GM21786 (cell line): ENCODE data around the gene LIPC.

Source experiments
- ATAC-seq: cut with Tn5 transposase; IDR thresholded peaks from one replicate; pipeline ENCODE4 v1.9.1; 2021; ENCODE audit not compliant: unreplicated experiment

LIPC gene

GRCh38 chr15:58453931-58454793 lies 22.4 kb downstream of the LIPC start:
- ATAC-seq: no peak

- ATAC-seq: no peak
These were observed 23.2 kb downstream of the LIPC start for GRCh38 chr15:58454950-58455401.

- peak; percentile 59 for ATAC-seq
These were observed 25.7 kb downstream of the LIPC start for GRCh38 chr15:58457466-58457965.

DNA sequence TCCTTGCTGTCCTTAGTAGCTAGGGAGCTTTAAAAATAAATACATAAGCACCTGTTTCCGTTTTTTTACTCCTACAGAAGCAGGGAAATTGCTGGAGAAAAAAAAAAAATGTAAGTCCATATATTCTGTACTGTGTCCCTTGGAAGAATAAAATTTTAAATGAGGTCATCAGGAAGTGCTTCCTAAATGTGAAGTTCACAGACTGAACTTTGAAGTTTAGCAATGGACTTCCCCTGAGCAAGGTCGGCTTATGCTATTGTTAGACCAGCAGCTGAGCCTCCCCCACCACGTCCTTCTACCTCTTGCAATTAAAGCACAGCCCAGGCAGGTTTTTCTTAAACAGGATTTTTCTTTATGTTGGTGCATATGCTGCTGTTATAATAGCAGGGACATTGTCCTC lies 26.3 kb downstream of the LIPC start:
- ATAC-seq: no peak

- ATAC-seq: no peak
These were observed 27.3 kb downstream of the LIPC start for GRCh38 chr15:58459045-58459444.

GRCh38 chr15:58459560-58459959 lies 27.8 kb downstream of the LIPC start:
- ATAC-seq: no peak

DNA sequence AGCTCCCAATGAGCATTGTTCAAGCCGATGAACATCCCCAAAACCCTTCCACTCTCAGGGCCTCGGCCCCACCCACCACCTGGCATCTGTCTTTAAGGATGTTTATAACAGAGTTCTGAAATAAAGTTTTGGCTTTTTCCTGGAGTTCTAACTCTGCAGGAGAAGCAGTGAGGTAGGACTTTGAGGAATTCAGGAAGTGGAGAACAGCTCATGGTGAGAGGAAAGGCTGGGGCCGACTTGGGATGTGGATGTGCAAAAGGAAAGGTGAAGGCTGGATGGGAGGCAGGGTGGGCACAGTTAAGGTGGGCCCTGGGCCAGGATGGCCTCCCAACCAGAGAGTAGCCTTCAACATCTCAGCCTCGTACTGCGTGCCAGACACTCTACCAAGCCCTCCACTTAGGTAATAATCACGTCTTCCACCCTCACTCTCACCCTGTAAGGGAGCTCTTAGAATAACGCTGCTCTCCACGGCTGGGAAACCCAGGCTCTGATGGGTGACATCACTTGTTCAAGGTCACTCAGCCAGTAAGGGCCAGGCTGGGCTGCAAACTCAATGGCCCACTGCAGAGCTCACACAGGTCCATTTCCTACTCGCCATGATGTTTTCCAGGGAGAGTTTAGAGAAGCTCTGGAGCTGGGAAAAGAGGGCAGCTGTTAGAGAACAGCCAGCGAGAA lies 28.5 kb downstream of the LIPC start:
- no peak for ATAC-seq

DNA sequence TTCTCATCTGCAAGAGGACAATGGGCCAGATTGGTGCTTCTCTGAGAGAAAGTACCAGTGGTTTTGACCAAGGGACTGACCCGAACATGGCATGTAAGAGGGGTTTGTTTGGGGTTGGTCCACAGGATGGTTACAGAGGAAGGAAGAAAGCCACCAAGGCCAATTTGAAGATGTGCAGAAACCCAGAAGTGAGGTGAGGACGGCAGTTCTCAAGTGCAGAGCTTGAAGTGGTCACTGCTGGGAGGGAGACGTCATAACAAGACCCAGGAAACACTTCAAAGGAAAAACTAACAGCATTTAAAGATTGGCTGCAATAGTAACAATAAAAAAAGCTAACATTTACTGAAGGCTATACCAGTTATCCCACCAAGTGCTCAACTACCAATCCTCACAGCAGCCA lies 29.1 kb downstream of the LIPC start:
- no peak for ATAC-seq

DNA sequence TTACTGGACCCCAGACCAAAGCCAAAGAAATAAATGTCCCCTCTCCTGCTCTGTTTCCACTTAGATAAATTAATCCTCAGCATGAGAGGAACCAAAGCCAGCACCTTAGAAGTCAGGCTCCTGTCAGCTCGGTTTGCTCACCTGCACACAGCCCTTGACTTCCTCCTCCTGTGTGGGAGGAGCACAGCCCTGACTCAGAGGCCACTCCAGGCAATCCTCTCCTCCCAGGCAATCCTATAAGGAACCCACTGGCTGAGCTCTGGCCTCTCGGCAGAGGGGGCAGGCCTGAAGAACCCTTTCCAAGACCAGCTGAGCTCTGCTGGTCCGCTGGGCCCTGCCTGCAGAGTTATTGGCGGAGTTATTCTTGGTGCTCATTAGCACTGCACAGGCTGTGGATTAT lies 30.8 kb downstream of the LIPC start:
- no peak for ATAC-seq

DNA sequence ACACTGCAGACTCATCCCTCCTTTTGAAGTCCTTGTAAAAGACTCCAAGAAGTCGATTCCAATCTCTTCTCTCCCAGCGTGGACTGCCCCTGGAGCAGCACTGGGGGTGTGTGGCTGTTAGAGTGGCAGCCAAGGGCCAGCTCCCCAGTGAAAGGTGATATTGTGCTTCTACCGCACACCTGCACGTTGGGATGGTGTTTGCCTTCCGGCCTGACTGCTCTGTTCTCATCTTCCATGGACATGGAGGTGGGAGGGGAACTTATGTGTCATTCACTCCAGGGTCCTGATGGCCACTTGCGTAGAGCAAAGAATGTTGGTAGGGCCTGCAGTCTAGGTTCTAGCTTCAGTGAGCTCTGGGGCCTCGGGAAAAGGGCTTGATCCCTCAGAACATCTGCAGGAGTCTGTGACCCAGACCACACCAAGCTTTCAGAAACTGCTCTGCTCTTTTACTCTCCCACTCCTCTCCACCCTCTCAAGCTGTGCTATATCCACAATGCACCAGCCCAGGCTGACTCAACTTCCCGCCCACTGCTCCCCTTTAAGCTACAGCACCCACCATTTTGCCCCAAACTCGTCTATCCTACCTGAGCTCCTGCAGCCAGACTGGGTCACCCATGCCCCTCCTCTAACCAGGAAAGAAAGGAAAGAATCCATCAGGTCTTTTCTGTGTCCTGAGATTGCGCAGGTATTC lies 31.3 kb downstream of the LIPC start:
- no peak for ATAC-seq

- ATAC-seq: no peak
These were observed 32.2 kb downstream of the LIPC start for GRCh38 chr15:58463815-58464650.

DNA sequence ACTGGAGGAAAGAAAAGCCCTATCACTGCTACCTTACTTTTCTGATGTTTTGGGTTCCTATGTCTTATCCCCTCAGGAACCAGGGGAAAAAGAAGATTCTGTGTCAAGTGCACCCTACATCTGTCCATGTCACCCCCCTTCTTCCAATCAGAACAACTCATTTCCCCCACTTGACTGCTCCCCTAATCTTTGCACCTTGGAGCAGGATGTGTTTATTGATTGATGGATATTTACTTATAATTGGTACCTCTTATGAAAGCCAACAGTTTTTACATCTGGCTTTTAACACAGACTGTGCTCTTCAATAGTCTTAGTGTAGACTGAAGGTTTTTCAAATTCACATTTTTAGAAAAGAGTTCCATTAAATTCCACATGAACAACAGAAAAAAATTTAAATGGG lies 33.3 kb downstream of the LIPC start:
- ATAC-seq: no peak

- ATAC-seq: no peak
These were observed 34.2 kb downstream of the LIPC start for GRCh38 chr15:58465866-58466517.

DNA sequence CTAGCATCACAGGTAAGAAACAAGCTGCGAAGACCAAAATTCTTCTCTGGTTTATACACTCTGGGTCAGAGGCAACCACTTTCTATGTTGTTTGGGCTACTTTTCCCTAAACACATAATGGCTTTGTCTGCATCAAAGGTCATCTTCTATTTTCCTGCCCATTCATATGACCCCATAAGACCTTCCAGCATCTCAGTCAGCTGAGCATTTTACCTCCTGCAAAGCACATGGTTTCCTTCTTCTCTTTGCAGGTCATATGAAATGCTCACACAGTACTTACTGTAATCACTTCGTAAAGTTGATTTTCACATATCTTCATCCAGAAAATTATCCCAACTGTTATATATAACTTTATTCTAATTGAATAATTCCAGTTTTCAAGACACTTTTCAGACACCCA lies 34.8 kb downstream of the LIPC start:
- no peak for ATAC-seq

DNA sequence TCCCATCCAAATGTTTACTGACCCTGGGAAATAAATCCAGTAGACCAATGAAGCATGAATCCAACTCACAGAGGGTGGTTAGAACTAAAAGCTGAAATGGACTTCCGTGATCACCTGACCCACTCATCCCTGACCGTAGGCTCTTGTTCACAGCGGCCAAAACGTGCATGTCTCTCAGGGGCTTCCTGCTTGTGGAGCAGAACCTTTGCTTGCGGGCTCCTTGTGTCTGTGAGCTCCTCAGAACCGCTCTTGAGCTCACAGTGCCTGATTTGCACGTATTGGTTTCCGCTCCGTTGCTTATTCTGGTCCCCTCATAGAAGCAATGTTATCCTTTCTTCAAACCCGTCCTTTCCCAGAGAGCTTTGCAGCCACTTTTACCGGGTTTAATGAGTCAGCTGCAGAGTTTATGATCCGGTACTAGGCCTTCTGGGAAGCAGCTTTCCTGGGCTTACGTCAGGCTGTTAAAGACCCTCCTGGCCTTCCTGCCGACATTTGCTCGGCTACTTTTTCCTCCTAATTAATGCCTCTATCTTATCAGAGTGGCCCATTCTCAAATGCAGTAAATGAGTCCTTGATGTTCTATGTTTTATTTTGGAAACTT lies 35.4 kb downstream of the LIPC start:
- no peak for ATAC-seq

GRCh38 chr15:58467722-58468423 lies 36.1 kb downstream of the LIPC start:
- no peak for ATAC-seq

DNA sequence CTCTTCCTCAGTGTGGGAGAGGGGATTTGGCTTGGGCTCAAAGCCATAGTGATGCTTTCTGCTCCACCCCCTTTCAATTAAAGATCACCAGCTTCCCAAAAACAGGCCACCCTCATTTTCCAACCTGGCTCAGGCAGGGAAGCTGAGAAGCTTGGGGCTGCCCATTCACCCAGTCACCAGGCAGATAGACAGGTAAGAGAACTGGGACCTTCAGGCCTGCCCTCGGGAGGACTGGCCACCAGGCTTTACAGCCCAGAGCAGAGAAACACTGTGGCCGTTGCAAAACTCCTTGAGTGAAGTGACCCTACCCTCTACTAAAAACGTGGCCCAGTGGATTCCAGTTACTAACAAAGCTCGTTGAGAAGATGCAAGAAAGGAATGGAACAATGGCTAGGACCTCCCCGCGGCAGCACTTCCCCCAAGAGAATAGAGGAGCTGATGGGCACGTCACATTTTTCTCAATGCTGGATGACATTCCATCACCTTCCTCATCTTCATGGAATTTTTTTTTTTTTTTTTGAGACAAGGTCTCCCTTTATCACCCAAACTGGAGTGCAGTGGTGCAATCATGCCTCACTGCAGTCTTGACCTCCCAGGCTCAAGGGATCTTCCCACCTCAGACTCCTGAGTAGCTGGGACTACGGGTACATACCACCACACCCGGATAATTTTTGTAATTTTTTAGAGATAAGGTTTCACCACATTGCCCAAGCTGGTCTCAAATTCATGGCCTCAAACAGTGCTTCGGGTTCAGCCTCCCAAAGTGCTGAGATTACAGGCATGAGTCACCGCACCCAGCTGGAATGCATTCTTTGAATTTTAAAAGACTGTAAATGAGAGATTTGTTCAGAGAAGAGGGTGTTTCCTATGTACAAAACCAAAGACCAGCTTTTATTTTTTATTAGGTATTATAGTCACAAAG lies 37.9 kb downstream of the LIPC start:
- no peak for ATAC-seq

DNA sequence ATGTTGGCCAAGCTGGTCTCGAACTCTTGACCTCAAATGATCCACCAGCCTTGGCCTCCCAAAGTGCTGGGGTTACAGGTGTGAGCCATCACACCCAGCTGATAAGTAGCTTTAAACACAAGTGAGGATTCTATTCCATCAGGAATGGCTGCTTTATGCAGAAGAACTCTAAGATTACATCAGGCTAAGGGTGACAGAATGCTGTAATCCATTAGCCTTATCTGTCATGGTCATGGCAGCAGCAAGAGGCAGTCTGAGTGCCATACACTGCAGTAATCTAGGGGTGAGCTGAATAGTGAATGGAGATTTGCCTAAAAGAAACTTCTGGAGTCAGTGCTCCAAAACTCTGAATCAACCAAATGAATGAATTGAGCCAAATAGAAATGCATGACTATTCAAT lies 39.6 kb downstream of the LIPC start:
- no peak for ATAC-seq
